ENCODE data around the gene CARS2.
"Not testable (repeated sequence)": the region's sequence is repeated elsewhere in the genome, so short reads cannot be mapped to it uniquely, and the experiment has no call there.

CARS2 gene, protein sequence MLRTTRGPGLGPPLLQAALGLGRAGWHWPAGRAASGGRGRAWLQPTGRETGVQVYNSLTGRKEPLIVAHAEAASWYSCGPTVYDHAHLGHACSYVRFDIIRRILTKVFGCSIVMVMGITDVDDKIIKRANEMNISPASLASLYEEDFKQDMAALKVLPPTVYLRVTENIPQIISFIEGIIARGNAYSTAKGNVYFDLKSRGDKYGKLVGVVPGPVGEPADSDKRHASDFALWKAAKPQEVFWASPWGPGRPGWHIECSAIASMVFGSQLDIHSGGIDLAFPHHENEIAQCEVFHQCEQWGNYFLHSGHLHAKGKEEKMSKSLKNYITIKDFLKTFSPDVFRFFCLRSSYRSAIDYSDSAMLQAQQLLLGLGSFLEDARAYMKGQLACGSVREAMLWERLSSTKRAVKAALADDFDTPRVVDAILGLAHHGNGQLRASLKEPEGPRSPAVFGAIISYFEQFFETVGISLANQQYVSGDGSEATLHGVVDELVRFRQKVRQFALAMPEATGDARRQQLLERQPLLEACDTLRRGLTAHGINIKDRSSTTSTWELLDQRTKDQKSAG

DNA sequence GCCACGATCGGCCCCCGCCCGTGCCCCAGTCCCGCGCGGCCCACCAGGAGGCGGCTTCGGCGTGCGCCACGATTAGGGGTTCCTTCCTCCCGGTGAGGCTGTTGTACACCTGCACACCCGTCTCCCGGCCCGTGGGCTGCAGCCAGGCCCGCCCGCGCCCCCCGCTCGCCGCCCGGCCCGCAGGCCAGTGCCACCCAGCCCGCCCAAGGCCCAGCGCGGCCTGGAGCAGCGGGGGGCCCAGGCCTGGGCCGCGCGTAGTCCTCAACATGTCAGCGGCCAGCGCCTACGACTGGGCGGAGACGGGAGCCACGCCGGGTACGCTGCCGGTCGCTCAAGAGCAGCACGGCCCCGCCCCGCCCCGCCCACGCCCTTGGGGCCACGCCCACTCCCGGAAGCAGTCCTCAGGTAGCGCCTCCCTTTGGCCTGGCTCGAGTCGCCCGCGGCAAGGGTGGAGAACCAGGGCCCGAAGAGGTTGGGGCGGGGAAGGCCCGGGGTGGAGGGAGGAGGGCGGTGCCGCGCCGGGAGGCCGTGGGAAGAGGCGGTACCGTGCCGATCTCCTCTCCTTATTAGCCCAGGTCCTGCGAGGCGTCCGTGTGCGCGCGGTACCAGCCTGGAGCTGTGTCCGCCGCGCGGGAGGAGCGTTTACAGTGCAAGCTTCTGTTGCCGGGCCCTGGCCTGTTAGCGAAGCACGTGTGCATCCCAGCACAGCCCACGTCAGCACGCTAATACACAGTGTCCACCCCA is at the start of gene CARS2:
TSS of gene CARS2 (minus strand) at position 291 of the 744 bp plus-strand sequence. CDS start at position 268, 23 bp downstream.
- DNase-seq, result peak; percentile 97 to 98 (median 98)

DNA sequence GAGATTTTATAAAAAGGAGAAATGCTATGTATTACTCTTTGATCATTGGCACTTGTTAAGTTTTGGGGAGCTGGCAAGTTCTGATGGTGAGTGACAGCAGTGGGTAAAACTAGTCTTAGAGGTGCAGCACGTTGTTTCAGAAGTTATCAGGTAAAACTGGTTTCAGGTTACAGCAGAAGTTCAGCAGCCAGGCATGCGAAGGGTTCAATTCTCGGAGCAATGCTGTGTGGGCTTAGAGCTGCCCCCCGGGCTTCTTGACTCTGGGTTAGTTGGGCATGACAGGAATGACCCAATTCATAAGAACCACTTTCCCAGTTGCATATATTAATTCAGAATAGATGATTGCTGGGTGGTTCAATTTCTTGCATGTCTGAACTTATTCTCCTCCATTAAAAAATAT is 42.4 kb upstream of the CARS2 start:
- no peak for DNase-seq

DNA sequence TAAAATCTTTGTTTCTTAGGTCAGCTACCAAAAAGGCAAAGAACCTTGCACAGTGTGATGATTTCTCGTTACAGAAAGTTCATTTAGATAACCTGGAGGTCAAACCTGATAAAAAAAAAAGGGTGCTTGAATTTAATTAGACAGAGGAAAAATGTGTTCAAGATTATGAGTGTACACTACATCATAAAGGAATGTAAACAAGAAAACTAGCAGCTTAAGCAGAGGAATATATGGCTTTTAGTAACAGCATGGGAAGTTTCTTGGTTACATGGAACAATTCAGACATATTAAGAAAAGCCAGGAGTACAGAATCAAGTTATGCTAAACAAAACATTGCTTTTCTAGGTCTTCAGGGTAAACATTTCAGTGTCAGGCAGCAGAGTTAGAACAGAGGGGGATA is 40.5 kb upstream of the CARS2 start:
- DNase-seq, result no peak

DNA sequence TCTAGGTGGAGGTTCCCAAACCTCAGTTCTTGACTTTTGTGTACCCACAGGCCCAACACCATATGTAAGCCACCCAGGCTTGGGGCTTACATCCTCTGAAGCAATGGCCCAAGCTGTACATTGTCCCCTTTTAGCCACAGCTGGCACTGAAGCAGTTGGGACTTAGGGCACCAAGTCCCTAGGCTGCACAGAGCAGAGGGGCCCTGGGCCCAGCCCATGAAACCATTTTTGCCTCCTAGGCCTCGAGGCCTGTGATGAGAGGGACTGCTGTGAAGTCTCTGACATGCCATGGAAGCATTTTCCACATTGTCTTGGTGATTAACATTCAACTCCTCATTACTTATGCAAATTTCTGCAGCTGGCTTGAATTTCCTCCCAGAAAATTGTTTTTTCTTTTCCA is 37.8 kb upstream of the CARS2 start:
- DNase-seq, result no peak

DNA sequence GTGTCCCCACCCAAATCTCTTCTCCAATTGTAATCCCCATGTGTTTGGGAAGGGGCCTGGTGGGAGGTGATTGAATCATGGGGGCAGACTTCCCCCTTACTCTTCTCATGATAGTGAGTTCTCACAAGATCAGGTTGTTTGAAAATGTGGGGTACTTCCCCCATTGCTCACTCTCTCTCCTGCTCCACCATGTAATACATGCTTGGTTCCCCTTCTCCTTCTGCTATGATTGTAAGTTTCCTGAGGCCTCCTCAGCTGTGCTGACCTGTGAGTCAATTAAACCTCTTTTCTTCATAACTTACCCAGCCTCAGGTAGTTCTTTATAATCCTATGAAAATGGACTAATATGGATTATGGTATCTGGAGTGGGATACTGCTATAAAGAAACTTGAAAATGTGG is 31.6 kb upstream of the CARS2 start:
- peak; percentile 12 to 21 (median 13) for DNase-seq

DNA sequence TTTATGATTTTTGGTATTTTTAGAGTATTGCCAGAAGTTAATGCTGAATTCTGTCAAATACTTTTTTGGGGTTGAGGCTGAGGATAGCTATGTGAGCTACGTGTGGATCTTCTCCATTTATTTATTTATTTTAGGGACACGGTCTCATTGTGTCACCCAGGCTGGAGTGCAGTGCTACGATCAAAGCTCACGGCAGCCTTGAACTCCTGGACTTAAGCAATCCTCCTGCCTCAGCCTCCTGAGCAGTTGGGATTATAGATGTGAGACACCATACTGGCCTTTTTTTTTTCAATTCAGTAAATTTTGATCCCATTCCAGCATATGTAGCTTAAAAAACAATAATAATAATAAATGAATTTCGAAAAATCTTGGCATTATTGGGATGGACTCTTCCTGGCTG is 28.6 kb upstream of the CARS2 start:
- DNase-seq, result no peak

DNA sequence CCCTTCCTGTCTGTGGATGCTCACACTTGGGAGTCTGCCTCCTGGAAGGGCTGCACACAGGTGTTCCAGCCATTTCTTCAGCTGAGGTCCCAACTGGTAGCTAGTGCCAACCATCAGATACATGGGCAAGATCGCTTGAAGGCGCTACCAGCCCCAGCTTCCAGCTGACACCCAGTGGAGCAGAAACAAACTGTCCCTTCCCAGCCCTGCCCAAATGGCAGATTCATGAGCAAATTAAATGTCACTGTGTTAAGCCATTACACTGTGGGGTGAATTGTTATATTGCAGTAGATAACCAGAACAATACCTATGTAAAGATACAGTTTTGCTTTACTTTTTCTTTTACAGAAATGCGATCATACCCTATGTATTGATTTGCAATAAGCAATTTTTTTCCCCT is 25.2 kb upstream of the CARS2 start:
- no peak for DNase-seq

DNA sequence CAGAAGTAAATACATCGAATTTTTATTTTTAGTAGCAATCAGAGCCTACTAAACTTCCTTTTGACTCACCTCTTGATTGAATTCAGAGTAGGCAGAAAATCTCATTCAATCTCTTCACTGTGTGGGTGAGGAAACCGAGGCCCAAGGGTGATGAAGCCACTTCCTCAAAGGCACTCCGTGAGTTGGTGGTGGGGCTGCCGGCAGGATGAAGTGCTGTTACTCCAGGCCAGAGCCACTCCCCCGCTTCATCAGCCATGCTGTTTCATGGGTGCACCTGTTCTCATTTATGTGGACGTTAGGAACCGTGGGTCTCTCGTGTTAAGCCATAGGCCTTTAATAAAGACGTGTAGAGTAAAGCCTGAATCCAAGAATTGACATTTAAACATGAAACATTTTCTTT is 20.8 kb upstream of the CARS2 start:
- DNase-seq, result peak in 2 of 3 donors; percentile 28 to 37

DNA sequence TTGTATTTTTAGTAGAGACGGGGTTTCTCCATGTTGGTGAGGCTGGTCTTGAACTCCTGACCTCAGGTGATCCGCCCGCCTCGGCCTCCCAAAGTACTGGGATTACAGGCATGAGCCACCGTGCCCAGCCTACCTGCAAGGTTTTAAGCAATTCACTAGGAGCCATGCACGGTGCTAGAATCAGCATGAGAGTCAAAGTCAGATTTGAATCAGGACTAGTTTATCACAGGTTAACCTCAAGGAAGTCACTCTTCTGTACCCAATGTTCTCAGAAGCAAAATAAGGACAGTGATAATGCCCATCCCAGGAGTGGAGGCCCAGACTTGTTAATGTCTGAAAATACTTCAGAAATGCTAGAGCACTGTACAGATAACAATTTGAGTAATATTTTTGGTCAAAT is 20.2 kb upstream of the CARS2 start:
- not testable (repeated sequence) for DNase-seq

DNA sequence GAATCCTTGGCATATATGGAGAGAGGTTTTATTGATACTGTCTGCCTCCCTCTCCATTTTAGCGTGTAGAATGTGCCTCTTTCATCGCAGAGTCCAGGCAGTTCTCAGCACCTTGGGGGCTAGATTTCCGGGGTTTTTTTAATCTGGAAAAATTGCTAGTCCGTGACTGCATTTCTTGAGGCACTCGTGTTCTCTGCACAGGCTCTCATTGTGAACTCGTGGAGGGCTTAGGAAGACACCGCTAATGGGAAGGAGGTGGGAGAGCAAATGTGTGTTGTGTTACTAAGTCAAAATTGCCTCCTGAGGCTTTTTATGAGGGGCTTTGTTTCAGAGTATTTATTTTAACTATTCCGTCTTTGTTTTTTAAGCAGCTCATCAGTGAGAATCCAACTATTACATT is 17.7 kb upstream of the CARS2 start:
- no peak for DNase-seq

DNA sequence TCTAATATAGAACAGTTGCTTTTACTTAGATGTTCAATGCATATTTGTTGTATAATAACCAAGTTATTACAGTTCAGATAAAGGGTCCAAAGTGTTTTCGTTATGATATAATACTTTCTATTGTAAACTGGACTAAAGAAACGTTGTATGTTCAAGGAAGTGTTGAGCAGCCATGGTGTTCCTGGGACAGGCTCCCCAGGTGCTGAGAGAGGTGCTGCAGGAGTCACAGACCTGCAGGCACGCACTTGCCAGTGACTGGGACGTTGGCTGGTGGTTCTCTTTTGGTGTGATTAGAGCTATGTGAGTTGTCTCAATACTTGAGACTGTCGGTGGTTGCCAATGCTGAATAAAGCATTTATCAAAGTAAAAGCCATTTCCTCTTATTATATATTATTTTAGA is 17.1 kb upstream of the CARS2 start:
- DNase-seq, result no peak

DNA sequence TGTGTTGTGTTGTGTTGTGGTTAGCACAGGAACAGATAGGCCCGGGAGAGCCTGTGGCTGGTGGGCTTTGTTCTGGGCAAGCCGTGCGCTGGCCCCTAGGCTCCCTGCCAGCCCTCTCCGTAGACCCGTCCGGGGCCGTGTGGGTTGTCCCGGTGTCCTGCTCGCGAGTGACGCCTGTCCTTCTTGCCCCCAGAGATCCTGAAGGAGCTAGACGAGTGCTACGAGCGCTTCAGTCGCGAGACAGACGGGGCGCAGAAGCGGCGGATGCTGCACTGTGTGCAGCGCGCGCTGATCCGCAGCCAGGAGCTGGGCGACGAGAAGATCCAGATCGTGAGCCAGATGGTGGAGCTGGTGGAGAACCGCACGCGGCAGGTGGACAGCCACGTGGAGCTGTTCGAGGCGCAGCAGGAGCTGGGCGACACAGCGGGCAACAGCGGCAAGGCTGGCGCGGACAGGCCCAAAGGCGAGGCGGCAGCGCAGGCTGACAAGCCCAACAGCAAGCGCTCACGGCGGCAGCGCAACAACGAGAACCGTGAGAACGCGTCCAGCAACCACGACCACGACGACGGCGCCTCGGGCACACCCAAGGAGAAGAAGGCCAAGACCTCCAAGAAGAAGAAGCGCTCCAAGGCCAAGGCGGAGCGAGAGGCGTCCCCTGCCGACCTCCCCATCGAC is 13.3 kb upstream of the CARS2 start:
- DNase-seq, result no peak

DNA sequence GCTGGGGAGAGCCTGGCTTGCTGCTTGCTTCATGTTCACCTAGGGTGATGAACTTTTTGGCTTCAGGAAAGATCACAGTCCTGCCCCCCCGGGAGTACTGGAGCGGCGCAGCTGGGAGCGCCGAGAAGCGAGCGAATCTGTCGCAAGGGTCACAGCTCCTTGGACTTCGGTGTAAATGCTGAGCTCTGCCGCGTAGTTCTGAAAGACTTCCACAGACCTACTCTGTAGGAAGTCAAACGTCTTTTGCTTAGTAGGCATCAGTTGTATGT is 10.3 kb upstream of the CARS2 start:
- DNase-seq, result peak; percentile 48 to 61 (median 50)

DNA sequence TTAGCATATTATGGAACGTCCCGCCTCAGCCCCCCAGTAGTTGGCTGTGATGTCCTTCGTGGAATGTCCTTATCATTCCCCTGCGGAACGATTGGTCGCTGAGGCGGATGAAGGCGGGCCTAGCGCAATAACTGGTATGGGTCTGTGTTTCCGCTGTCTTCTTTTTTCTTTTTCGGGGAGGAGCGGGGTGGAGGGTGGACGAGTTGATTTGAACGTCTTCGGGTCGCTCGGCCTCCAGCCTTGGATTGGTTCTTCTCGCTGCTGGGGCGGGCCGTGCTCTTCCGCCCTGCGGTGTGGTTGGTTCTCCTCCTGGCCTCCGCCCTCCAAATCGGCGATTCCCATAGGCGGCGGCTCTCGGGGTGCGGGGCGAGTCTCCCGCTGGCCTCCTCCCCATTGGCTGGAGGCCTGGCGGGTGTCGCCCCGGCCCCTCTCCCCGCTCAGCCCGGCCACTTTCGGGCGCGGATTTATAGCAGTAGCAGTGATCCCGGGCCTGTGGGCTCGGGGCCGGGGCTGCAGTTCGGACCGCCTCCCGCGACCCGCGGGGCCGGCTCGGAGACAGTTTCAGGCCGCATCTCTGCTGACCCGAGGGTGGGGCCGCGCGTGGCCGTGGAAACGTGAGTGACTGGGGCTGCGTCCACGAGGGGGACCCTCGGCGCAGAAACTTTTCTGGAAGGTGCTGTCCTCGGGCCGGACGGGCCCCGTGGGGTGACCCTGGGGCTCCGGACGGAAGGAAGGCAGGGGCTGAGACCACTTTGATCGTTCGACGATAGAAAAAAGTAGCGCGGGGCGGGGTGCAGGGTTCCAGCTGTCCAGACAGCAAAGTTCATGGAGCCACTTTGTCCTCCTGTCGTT is 9.7 kb upstream of the CARS2 start:
- DNase-seq, result peak; percentile 99 to 100 (median 99)

DNA sequence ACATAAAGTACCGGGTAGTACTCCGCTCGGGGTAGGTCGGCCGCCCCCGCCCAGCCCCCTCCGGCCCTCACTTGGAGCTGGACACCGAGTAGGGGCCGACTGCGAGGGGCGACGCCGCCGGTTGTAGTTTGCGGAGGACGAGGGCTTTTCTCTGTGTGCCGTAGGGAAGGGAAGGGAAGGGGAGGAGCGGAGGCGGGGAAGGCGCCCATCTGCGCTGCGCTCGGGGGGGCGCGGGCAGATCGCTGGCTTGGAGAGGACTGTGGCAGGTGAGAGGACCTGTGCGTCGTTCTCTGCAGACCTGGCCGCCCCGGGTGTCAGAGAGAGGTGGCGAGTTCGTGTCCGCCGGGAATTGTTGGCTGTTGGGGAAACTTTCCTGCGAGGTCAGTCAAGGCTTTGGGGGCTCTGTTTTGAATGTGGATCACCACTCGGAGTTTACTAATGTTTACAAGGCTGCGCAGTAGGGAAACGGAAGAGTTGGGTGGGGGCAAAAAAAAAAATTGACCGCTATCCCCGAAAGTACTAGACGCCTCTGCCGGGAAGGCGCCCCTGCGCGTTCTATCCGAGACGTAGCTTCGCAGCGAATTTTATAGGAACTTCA is 9.0 kb upstream of the CARS2 start:
- DNase-seq, result peak in 2 of 3 donors; percentile 50 to 60

DNA sequence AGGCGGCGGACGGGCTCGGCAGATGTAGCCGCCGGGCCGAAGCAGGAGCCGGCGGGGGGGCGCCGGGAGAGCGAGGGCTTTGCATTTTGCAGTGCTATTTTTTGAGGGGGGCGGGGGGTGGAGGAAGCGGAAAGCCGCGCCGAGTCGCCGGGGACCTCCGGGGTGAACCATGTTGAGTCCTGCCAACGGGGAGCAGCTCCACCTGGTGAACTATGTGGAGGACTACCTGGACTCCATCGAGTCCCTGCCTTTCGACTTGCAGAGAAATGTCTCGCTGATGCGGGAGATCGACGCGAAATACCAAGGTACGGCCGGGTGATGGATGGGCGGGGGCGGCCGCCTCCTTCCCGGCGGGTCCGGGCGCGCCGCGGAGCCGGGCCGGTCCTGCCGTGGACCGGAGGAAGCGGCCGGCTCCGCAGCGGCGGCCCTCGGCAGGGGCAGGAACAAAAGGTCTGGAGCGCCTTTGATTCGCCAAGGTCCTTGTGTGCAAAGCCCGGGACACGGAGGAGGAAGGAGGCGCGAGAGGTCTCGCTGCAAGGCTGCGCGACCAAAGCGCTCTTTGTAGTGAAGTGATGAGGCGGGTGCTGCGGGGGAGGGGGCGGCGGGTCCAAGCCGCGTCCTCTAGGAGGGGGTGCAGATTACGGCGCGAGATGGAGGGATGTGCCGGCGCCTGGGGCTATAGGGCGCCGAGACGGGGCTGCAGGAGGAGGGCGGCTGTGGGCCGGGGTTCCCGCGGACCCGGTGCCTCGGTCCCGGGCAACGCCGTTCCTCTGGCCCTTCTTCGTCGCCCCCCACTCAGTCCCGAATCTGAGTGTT is 8.3 kb upstream of the CARS2 start:
- DNase-seq, result peak; percentile 59 to 71 (median 69)

DNA sequence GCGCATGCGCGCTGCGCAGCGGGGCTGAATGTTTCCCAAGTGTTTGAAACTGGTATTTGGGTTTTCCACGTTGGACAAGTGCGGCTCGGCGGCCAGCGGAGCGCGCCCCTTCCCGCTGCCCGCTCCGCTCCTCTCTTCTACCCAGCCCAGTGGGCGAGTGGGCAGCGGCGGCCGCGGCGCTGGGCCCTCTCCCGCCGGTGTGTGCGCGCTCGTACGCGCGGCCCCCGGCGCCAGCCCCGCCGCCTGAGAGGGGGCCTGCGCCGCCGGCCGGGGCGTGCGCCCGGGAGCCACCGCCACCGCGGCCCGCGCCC is 7.7 kb upstream of the CARS2 start, which contains the start of gene ING1:
TSS of gene ING1 (plus strand) at position 59 of the 311 bp plus-strand sequence. CDS start 450 bp downstream, outside the sequence.
- DNase-seq, result peak in 1 of 3 donors; percentile 92

DNA sequence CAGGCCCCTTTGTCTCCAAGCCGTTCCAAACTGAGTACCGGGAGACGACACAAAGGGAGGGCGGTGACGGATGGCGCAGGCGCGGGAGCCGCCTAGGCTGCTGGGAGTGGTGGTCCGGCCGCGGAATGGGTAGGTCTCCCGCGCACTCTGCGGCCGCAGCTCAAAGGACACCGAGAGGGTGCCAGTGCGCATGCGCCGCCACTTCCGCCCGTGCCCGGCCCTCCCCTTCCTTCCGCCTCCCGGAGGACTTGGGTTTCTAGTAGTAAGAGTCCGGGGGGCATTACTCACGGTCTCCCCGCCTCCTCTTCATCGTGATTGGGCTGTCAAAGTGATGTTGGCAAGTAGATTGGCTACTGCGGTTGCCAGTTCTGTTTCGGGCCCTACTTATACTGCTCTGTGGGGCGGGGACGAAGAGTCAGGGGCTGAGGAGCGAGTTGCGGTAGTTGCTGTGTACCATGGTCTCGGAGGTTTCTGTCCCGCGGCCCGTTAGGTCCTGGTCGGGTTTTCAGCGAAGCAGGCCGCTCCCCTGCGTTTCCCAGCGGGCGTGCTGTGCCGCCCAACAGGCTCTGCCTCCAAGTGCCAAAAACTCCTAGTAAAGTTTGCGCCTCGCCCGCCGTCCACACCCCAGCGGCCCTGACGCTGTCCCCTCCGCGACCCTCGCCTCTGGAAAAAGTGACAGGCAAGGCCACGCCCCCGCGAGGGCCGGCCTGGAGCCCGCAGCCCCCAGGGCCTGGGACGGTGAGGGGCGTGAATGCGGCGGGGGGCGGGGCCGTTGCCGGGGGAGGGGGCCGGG is 7.1 kb upstream of the CARS2 start:
- DNase-seq, result peak; percentile 99

DNA sequence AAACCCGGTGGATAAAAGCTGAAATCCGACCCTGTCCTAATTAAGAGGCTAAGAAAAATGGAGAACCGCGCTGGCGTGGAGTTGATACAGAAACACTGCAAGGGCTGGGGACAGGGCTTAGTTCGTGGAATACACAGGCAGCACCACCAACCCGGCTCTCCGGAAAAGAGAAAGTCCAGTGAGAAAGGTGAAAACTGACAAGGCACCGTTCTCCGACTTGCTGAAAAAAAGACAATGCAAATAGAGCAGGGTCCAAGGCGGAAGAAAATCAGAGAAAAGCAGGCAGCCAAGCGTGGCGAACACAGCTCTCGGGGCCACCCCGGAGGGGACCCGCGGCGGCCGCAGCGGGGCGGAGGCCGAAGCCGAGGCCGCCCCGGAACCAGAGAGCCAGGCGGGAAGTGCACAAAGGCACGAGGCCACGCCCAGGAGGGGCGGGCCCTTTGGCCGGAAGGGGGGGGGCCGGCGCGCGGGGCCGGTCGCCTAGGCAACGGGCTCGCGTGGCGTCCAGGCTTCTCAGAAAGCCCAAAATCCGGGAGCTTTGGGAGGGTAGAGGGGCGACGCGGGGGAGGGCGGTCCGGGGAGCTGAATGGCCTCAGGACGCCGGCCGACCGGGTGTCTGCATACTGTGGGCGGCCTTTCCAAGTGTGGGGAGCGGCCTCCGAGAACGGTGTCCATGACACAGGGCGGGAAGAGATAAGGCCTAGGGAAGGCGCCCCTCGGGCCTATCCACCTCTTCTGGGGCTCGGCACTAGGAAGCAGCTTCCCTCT is 6.3 kb upstream of the CARS2 start:
- DNase-seq, result peak; percentile 91 to 98 (median 95)
